ENCODE measurements around the gene TMEM164. TPM values are rescaled to one million over a fixed set of nuclear protein-coding genes. Genes with fewer than 3 reads are reported as not detected.

TMEM164 gene
- polyA plus RNA-seq, 2 donors, result 7.1 to 11.9 TPM

DNA sequence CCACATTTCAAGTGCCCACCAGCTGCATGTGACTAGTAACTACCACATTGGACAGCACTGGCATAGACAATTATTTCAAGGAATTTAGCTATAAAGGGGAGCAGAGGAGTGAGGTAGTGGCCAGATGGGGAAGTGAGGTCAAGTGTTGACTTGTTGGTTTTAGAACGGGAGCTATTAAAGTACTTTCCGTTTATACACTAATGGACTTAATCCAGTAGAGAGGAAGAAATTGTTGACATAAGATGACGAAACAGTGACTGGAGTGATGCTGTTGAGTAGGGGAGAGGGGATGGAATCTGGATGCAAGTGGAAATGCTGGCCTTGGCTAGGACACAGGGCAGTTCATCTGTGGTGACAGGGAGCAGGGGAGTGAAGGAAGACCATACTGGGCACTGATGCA is 160.6 kb downstream of the TMEM164 start:
- Histone ChIP-seq H3K27me3 (ENCODE audit: control insufficient read depth in 1 of 2, insufficient read depth in 2 of 2, low read length in 2 of 2) (no peaks in the 10 kb centered on the region), H3K9me3 (ENCODE audit: control insufficient read depth in 2 of 2, insufficient read depth in 1 of 2, low read depth in 1 of 2, low read length in 1 of 2) (no peaks in the 10 kb centered on the region), H3K36me3 (ENCODE audit: control insufficient read depth in 2 of 2, insufficient read depth in 2 of 2, low read length in 1 of 2) (no peaks in the 10 kb centered on the region), H3K4me3 (ENCODE audit: low read depth in 1 of 2, low read length in 2 of 2) (no peak overlapping the region), H3K27ac (ENCODE audit: low read depth in 2 of 2, low read length in 1 of 2) (no peak overlapping the region), H3K4me1 (ENCODE audit: control insufficient read depth in 2 of 2, insufficient read depth in 2 of 2, low read length in 1 of 2) (no peaks in the 10 kb centered on the region)
- 44 to 48% methylated on average over 3 of the region's 3 CpGs for WGBS, 2 donors

DNA sequence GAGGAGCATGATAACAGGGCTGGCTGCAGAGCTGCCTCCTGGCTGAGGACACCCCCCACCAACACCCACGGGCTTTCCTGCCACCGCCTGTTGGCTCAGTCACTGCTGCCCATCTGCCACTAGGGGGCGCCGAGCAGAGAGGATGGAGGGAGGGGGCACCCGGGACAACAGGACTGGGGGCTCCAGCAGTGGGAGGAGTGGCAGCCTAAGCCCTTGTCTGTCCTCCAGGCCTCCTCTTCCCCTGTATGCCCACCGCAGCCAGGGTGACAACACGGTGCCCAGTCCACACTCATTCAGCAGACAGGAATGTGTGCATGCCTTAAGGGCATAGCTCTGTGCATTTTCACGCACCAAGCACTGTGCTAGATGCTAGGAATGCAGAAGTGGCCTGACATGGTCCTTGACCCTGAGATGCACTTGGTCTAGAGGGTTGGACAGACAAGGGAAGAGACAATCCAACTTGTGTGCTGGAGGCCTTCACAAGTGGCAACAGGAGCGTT is 165.1 kb downstream of the TMEM164 start:
- Histone ChIP-seq H3K36me3 (ENCODE audit: control insufficient read depth in 2 of 2, insufficient read depth in 2 of 2, low read length in 1 of 2) (no peaks in the 10 kb centered on the region), H3K9me3 (ENCODE audit: control insufficient read depth in 2 of 2, insufficient read depth in 1 of 2, low read depth in 1 of 2, low read length in 1 of 2) (no peaks in the 10 kb centered on the region), H3K27ac (ENCODE audit: low read depth in 2 of 2, low read length in 1 of 2) (no peak overlapping the region), H3K27me3 (ENCODE audit: control insufficient read depth in 1 of 2, insufficient read depth in 2 of 2, low read length in 2 of 2) (no peaks in the 10 kb centered on the region), H3K4me1 (ENCODE audit: control insufficient read depth in 2 of 2, insufficient read depth in 2 of 2, low read length in 1 of 2) (peaks cover 0 to 4% of the 10 kb centered on the region in 2 donors), H3K4me3 (ENCODE audit: low read depth in 1 of 2, low read length in 2 of 2) (no peak overlapping the region)
- 38 to 58% methylated on average over 9 of the region's 9 CpGs for WGBS, 2 donors

DNA sequence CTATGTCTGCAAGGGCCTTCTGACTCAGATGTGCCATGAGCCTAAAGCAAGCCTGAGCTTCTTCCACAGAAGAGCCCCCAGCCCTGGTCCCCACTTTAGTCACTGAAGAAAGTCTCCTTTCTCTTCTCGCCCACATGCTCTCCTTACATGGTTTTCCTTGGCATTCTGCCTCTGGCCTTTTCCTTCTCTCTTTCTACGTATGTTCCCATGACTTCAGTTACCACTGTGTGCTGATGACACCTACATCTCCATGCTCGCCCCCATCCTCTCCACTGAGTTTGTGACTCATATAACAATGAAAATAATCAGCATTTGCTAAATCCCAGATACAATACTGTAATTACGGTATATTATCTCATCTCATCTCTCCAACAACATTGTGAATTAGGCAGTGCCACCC is 165.7 kb downstream of the TMEM164 start:
- H3K36me3 ChIP-seq (ENCODE audit: control insufficient read depth in 2 of 2, insufficient read depth in 2 of 2, low read length in 1 of 2), result no peaks in the 10 kb centered on the region
- 83 to 89% methylated on average over 4 of the region's 4 CpGs for WGBS, 2 donors
- H3K4me1 ChIP-seq (ENCODE audit: control insufficient read depth in 2 of 2, insufficient read depth in 2 of 2, low read length in 1 of 2), result peaks cover 0 to 8% of the 10 kb centered on the region in 2 donors
- H3K27ac ChIP-seq (ENCODE audit: low read depth in 2 of 2, low read length in 1 of 2), result no peak overlapping the region
- no peaks in the 10 kb centered on the region for H3K27me3 ChIP-seq (ENCODE audit: control insufficient read depth in 1 of 2, insufficient read depth in 2 of 2, low read length in 2 of 2)
- H3K9me3 ChIP-seq (ENCODE audit: control insufficient read depth in 2 of 2, insufficient read depth in 1 of 2, low read depth in 1 of 2, low read length in 1 of 2), result no peaks in the 10 kb centered on the region
- no peak overlapping the region for H3K4me3 ChIP-seq (ENCODE audit: low read depth in 1 of 2, low read length in 2 of 2)

DNA sequence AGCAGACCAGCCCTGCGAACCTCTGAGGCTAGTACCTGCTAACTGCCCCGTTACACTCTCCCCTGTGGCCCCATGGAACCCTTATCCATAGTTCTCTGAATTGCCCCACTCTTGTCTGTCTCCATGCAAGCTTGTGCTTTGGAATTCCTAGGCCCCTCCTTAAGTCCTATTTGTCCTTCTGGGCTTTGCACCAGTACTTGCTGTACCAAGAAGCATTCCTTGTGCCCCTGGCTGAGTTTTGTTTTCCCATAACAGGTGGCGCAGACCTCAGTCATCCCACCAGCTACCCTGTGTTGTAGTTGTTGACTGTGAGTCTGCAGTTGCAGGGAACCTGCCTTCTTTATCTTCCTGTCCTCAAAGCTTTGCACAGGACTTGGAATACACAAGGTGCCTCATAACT is 167.1 kb downstream of the TMEM164 start:
- H3K4me1 ChIP-seq (ENCODE audit: control insufficient read depth in 2 of 2, insufficient read depth in 2 of 2, low read length in 1 of 2), result peaks cover 0 to 10% of the 10 kb centered on the region in 2 donors
- H3K36me3 ChIP-seq (ENCODE audit: control insufficient read depth in 2 of 2, insufficient read depth in 2 of 2, low read length in 1 of 2), result no peaks in the 10 kb centered on the region
- WGBS, 2 donors, result 84 to 98% methylated on average over 3 of the region's 3 CpGs
- no peaks in the 10 kb centered on the region for H3K9me3 ChIP-seq (ENCODE audit: control insufficient read depth in 2 of 2, insufficient read depth in 1 of 2, low read depth in 1 of 2, low read length in 1 of 2)
- H3K27me3 ChIP-seq (ENCODE audit: control insufficient read depth in 1 of 2, insufficient read depth in 2 of 2, low read length in 2 of 2), result no peaks in the 10 kb centered on the region
- H3K4me3 ChIP-seq (ENCODE audit: low read depth in 1 of 2, low read length in 2 of 2), result no peak overlapping the region
- no peak overlapping the region for H3K27ac ChIP-seq (ENCODE audit: low read depth in 2 of 2, low read length in 1 of 2)

DNA sequence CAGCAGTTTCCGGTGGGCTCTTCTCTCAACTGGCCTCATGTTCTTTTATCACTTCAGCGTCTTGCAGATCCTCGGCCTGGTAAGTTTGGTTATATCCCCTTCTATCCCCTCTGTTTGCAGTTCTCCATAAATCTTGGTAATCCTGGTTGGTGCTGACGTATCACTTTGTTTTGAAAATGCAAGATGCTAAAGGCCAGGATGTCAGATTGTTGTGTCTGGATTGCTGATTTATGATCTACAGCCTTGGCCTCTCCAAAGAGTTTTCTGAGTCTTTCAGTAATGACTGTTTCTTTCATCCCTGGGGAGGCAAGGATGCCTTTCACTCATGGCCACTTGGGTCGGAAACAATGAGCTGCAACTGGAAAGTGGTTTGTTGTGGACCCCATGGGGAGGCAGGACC is 168.5 kb downstream of the TMEM164 start:
- H3K9me3 ChIP-seq (ENCODE audit: control insufficient read depth in 2 of 2, insufficient read depth in 1 of 2, low read depth in 1 of 2, low read length in 1 of 2), result no peaks in the 10 kb centered on the region
- no peaks in the 10 kb centered on the region for H3K36me3 ChIP-seq (ENCODE audit: control insufficient read depth in 2 of 2, insufficient read depth in 2 of 2, low read length in 1 of 2)
- no peak overlapping the region for H3K4me3 ChIP-seq (ENCODE audit: low read depth in 1 of 2, low read length in 2 of 2)
- H3K27me3 ChIP-seq (ENCODE audit: control insufficient read depth in 1 of 2, insufficient read depth in 2 of 2, low read length in 2 of 2), result no peaks in the 10 kb centered on the region
- peaks cover 0 to 19% of the 10 kb centered on the region in 2 donors for H3K4me1 ChIP-seq (ENCODE audit: control insufficient read depth in 2 of 2, insufficient read depth in 2 of 2, low read length in 1 of 2)
- no peak overlapping the region for H3K27ac ChIP-seq (ENCODE audit: low read depth in 2 of 2, low read length in 1 of 2)
- 82 to 83% methylated on average over 5 of the region's 5 CpGs for WGBS, 2 donors

DNA sequence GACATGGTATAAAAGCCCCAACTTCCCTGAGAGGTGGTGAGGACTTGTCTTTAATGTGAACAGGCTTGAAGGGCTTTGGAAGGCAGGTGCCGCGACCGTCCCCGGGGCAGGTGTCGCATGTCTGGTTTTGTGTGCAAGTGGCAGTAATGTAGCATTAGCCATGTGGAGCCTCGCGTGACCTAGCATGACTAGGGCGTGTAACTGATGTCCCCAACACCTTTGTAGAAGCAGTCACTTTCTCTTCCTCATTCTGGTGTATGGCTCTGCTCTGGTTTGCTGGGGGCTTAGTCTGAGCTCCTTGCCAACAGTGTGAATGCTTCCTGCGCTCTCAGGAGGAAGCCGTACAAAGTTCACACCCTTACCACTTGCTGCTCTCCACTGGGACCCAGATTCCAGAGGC is 169.3 kb downstream of the TMEM164 start:
- H3K9me3 ChIP-seq (ENCODE audit: control insufficient read depth in 2 of 2, insufficient read depth in 1 of 2, low read depth in 1 of 2, low read length in 1 of 2), result no peaks in the 10 kb centered on the region
- H3K4me1 ChIP-seq (ENCODE audit: control insufficient read depth in 2 of 2, insufficient read depth in 2 of 2, low read length in 1 of 2), result peaks cover 0 to 19% of the 10 kb centered on the region in 2 donors
- no peak overlapping the region for H3K27ac ChIP-seq (ENCODE audit: low read depth in 2 of 2, low read length in 1 of 2)
- no peaks in the 10 kb centered on the region for H3K36me3 ChIP-seq (ENCODE audit: control insufficient read depth in 2 of 2, insufficient read depth in 2 of 2, low read length in 1 of 2)
- H3K27me3 ChIP-seq (ENCODE audit: control insufficient read depth in 1 of 2, insufficient read depth in 2 of 2, low read length in 2 of 2), result no peaks in the 10 kb centered on the region
- WGBS, 2 donors, result 80 to 96% methylated on average over 10 of the region's 10 CpGs
- H3K4me3 ChIP-seq (ENCODE audit: low read depth in 1 of 2, low read length in 2 of 2), result no peak overlapping the region

DNA sequence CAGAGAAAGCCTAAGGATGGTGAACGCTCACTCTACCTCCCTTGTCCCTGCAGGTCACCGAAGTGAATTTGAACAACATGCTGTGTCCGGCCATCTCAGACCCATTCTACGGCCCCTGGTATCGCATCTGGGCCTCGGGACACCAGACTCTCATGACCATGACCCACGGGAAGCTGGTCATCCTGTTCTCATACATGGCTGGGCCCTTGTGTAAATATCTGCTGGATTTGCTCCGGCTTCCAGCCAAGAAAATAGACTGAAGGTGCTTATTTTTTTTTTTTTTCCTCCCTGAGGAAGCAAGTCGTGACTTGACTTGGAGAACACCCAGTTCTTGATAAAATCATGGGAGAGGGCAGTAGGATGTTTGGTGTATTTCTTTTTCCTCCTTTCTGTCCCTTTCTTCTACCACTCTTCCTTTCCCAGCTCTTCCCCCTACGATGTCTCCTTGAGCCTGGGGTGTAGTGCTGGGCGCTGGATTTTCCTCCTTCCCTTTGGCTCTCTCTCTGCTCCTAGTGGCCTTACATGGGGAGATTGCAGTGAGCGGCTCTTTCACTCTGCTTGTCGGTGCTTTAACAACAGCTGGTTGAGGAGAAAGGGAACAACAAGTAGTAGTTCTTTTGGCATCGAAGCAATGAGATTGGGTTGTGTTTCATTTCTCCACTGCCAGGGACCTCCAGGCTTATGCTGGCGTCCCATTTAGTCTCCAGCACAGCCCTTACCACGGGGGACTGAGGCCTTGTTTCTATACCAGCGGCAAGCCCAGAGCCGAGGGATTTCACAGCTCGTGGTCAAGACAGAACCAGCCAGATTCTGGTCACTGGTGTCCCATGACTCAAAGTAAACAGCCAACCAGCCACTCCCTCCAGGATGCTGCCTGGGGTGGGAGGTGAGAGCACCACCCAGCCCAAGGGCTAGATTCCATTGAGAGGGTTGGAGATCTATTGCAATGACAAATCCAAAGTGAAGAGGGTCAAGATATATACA is 170.6 kb downstream of the TMEM164 start:
- Histone ChIP-seq H3K36me3 (ENCODE audit: control insufficient read depth in 2 of 2, insufficient read depth in 2 of 2, low read length in 1 of 2) (no peaks in the 10 kb centered on the region), H3K4me1 (ENCODE audit: control insufficient read depth in 2 of 2, insufficient read depth in 2 of 2, low read length in 1 of 2) (peaks cover 0 to 22% of the 10 kb centered on the region in 2 donors), H3K27ac (ENCODE audit: low read depth in 2 of 2, low read length in 1 of 2) (peak overlapping the region; percentile 47 to 76), H3K4me3 (ENCODE audit: low read depth in 1 of 2, low read length in 2 of 2) (no peak overlapping the region), H3K27me3 (ENCODE audit: control insufficient read depth in 1 of 2, insufficient read depth in 2 of 2, low read length in 2 of 2) (no peaks in the 10 kb centered on the region), H3K9me3 (ENCODE audit: control insufficient read depth in 2 of 2, insufficient read depth in 1 of 2, low read depth in 1 of 2, low read length in 1 of 2) (no peaks in the 10 kb centered on the region)
- WGBS, 2 donors, result 66 to 75% methylated on average over 19 of the region's 19 CpGs

DNA sequence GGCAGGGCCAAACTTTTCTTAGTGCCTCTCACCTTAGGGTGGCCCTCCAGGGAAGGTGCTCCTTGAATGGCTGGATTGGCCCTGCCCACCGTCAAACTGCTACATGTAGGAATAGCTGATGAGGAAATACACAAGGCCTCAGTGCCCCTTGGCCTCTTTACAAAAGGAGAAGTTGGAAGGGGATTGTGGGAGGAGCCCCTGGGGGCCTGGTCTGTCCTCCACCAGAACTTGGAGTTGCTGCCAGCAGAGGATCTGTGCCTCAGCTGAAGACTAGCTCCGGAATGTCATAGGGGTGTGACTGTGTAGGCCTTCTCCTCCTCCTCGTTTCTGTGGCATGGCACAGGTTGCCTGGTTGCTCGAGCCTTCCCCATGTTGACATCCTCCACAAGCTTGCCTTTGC is 172.2 kb downstream of the TMEM164 start:
- Histone ChIP-seq H3K36me3 (ENCODE audit: control insufficient read depth in 2 of 2, insufficient read depth in 2 of 2, low read length in 1 of 2) (no peaks in the 10 kb centered on the region), H3K27ac (ENCODE audit: low read depth in 2 of 2, low read length in 1 of 2) (no peak overlapping the region), H3K9me3 (ENCODE audit: control insufficient read depth in 2 of 2, insufficient read depth in 1 of 2, low read depth in 1 of 2, low read length in 1 of 2) (no peaks in the 10 kb centered on the region), H3K4me3 (ENCODE audit: low read depth in 1 of 2, low read length in 2 of 2) (no peak overlapping the region), H3K27me3 (ENCODE audit: control insufficient read depth in 1 of 2, insufficient read depth in 2 of 2, low read length in 2 of 2) (no peaks in the 10 kb centered on the region), H3K4me1 (ENCODE audit: control insufficient read depth in 2 of 2, insufficient read depth in 2 of 2, low read length in 1 of 2) (peaks cover 0 to 24% of the 10 kb centered on the region in 2 donors)
- WGBS, 2 donors, result 74 to 79% methylated on average over 4 of the region's 4 CpGs

DNA sequence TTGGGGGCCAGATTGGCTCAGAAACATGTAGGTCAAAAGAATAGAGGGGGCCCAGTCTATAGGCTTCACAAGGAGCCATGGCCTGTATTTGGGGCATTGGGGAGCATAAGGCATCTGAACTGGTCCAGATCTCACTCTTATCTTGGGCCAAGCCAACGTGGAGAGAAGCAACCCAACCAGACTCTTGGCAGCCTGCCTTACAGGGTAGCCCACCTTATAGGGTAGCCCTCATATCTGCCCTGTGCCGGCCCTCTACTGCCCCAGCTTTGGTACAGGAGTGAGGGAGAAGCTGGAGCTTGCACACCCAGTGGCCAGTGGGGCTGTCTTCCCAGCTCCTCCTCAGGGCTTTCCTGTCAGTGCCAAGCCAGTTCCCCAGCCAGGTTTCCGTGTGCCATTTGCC is 172.8 kb downstream of the TMEM164 start:
- Histone ChIP-seq H3K36me3 (ENCODE audit: control insufficient read depth in 2 of 2, insufficient read depth in 2 of 2, low read length in 1 of 2) (no peaks in the 10 kb centered on the region), H3K9me3 (ENCODE audit: control insufficient read depth in 2 of 2, insufficient read depth in 1 of 2, low read depth in 1 of 2, low read length in 1 of 2) (no peaks in the 10 kb centered on the region)
- 57% methylated on average over 3 of the region's 3 CpGs for WGBS, 2 donors

More for the DNA sequence above, 172.8 kb downstream of the TMEM164 start:
- H3K27me3 ChIP-seq (ENCODE audit: control insufficient read depth in 1 of 2, insufficient read depth in 2 of 2, low read length in 2 of 2), result no peaks in the 10 kb centered on the region
- H3K4me3 ChIP-seq (ENCODE audit: low read depth in 1 of 2, low read length in 2 of 2), result no peak overlapping the region
- H3K27ac ChIP-seq (ENCODE audit: low read depth in 2 of 2, low read length in 1 of 2), result no peak overlapping the region
- peaks cover 0 to 25% of the 10 kb centered on the region in 2 donors for H3K4me1 ChIP-seq (ENCODE audit: control insufficient read depth in 2 of 2, insufficient read depth in 2 of 2, low read length in 1 of 2)

Measured in esophagus (tissue), 2 donors.